ENCODE results near the gene STXBP1. TPM values are rescaled to one million over a fixed set of nuclear protein-coding genes. Genes with fewer than 3 reads are reported as not detected.
"Not testable (repeated sequence)": the region's sequence is repeated elsewhere in the genome, so short reads cannot be mapped to it uniquely, and the experiment has no call there.

Gene STXBP1
- total RNA-seq, 2 experiments from 2014 or later = 12.1 to 17.7 TPM

- Mint-ChIP-seq H3K4me1 (peaks cover 22% of the 10 kb centered on the region), H3K4me3 (no peak overlapping the region), H3K9me3 (no peaks in the 10 kb centered on the region), H3K36me3 (ENCODE audit: low read depth) (no peaks in the 10 kb centered on the region), H3K27me3 (peaks cover 30% of the 10 kb centered on the region), H3K27ac (no peak overlapping the region)
- DNase-seq = no peak
- ChIA-PET CTCF (no interaction called here), POLR2A (no interaction called here)
These were observed 6.0 kb upstream of the STXBP1 start for GRCh38 chr9:127606043-127606442.

GRCh38 chr9:127608104-127608966 is 3.7 kb upstream of the STXBP1 start:
- ChIA-PET CTCF (interaction anchor here (0.6 to 2.2 kb wide), 6 partner anchors 9 to 276 kb away, joined by 3 to 12 read pairs (median 3); partner anchors contain the start of gene TOR2A), POLR2A (interaction anchor here (0.7 kb wide), 1 partner anchor 158 kb away, joined by 3 read pairs; no protein-coding TSS in a partner anchor)
- Mint-ChIP-seq H3K4me1 (peaks cover 31% of the 10 kb centered on the region), H3K4me3 (peak overlapping the region; percentile 74), H3K27ac (peak overlapping the region; percentile 54), H3K9me3 (no peaks in the 10 kb centered on the region), H3K27me3 (peaks cover 36% of the 10 kb centered on the region), H3K36me3 (ENCODE audit: low read depth) (no peaks in the 10 kb centered on the region)
- peak; percentile 71 for DNase-seq

- peak overlapping the region; percentile 58 for H3K27ac Mint-ChIP-seq
- H3K4me3 Mint-ChIP-seq = peak overlapping the region; percentile 85
- DNase-seq = no peak
- no peaks in the 10 kb centered on the region for H3K9me3 Mint-ChIP-seq
- ChIA-PET POLR2A (no interaction called here), CTCF (interaction anchor here (0.9 to 1.3 kb wide), 4 partner anchors 9 to 123 kb away, joined by 3 to 4 read pairs (median 4); partner anchors contain the start of gene TOR2A)
- H3K4me1 Mint-ChIP-seq = peaks cover 38% of the 10 kb centered on the region
- H3K36me3 Mint-ChIP-seq (ENCODE audit: low read depth) = no peaks in the 10 kb centered on the region
- H3K27me3 Mint-ChIP-seq = peaks cover 56% of the 10 kb centered on the region
These were observed 526 bp upstream of the STXBP1 start for GRCh38 chr9:127611603-127611898.

GRCh38 chr9:127612939-127613582 is 984 bp downstream of the STXBP1 start:
- Mint-ChIP-seq H3K36me3 (ENCODE audit: low read depth) (no peaks in the 10 kb centered on the region), H3K9me3 (no peaks in the 10 kb centered on the region), H3K4me1 (peaks cover 32% of the 10 kb centered on the region), H3K27me3 (peaks cover 51% of the 10 kb centered on the region), H3K4me3 (peak overlapping the region; percentile 74), H3K27ac (no peak overlapping the region)
- DNase-seq = peak; percentile 52
- CTCF ChIA-PET = interaction anchor here (0.8 to 0.9 kb wide), 3 partner anchors 11 to 100 kb away, joined by 3 to 4 read pairs (median 3); no protein-coding TSS in a partner anchor
- POLR2A ChIA-PET = no interaction called here

- POLR2A ChIA-PET = no interaction called here
- Mint-ChIP-seq H3K4me1 (peaks cover 28% of the 10 kb centered on the region), H3K36me3 (ENCODE audit: low read depth) (no peaks in the 10 kb centered on the region), H3K27me3 (peaks cover 52% of the 10 kb centered on the region), H3K27ac (no peak overlapping the region), H3K4me3 (peak overlapping the region; percentile 74), H3K9me3 (no peaks in the 10 kb centered on the region)
- CTCF ChIA-PET = interaction anchor here (0.8 to 0.9 kb wide), 3 partner anchors 11 to 101 kb away, joined by 3 to 4 read pairs (median 3); no protein-coding TSS in a partner anchor
- no peak for DNase-seq
These were observed 1.5 kb downstream of the STXBP1 start for GRCh38 chr9:127613583-127613954.

GRCh38 chr9:127614961-127615360 is 2.9 kb downstream of the STXBP1 start:
- Mint-ChIP-seq H3K27me3 (peaks cover 42% of the 10 kb centered on the region), H3K4me1 (peaks cover 20% of the 10 kb centered on the region), H3K9me3 (no peaks in the 10 kb centered on the region), H3K4me3 (no peak overlapping the region), H3K27ac (no peak overlapping the region), H3K36me3 (ENCODE audit: low read depth) (no peaks in the 10 kb centered on the region)
- CTCF ChIA-PET = no interaction called here
- no peak for DNase-seq
- POLR2A ChIA-PET = no interaction called here

- H3K36me3 Mint-ChIP-seq (ENCODE audit: low read depth); H3K9me3 Mint-ChIP-seq; H3K4me3 Mint-ChIP-seq; DNase-seq; POLR2A ChIA-PET; H3K4me1 Mint-ChIP-seq; H3K27ac Mint-ChIP-seq: not testable (repeated sequence)
- CTCF ChIA-PET = interaction anchor here (0.8 kb wide), 1 partner anchor 248 kb away, joined by 3 read pairs; no protein-coding TSS in a partner anchor
- peaks cover 11% of the 10 kb centered on the region for H3K27me3 Mint-ChIP-seq
These were observed 9.4 kb downstream of the STXBP1 start for GRCh38 chr9:127621339-127621970.

GRCh38 chr9:127626752-127627493 is 14.8 kb downstream of the STXBP1 start:
- ChIA-PET CTCF (no interaction called here), POLR2A (no interaction called here)
- no peak overlapping the region for H3K4me3 Mint-ChIP-seq
- peaks cover 14% of the 10 kb centered on the region for H3K27me3 Mint-ChIP-seq
- H3K36me3 Mint-ChIP-seq (ENCODE audit: low read depth) = no peaks in the 10 kb centered on the region
- no peak for DNase-seq
- H3K27ac Mint-ChIP-seq = no peak overlapping the region
- H3K4me1 Mint-ChIP-seq = no peaks in the 10 kb centered on the region
- no peaks in the 10 kb centered on the region for H3K9me3 Mint-ChIP-seq

GRCh38 chr9:127627494-127627855 is 15.4 kb downstream of the STXBP1 start:
- CTCF ChIA-PET = no interaction called here
- no peaks in the 10 kb centered on the region for H3K36me3 Mint-ChIP-seq (ENCODE audit: low read depth)
- no peaks in the 10 kb centered on the region for H3K4me1 Mint-ChIP-seq
- H3K27ac Mint-ChIP-seq = no peak overlapping the region
- POLR2A ChIA-PET = no interaction called here
- H3K4me3 Mint-ChIP-seq = no peak overlapping the region
- no peaks in the 10 kb centered on the region for H3K9me3 Mint-ChIP-seq
- no peak for DNase-seq
- peaks cover 14% of the 10 kb centered on the region for H3K27me3 Mint-ChIP-seq

- CTCF ChIA-PET = no interaction called here
- POLR2A ChIA-PET = no interaction called here
- H3K9me3 Mint-ChIP-seq = no peaks in the 10 kb centered on the region
These were observed 16.8 kb downstream of the STXBP1 start for GRCh38 chr9:127628758-127629467.

GRCh38 chr9:127629468-127630081 is 17.5 kb downstream of the STXBP1 start:
- H3K27ac Mint-ChIP-seq = no peak overlapping the region
- ChIA-PET CTCF (interaction anchor here (0.6 kb wide), 1 partner anchor 30 kb away, joined by 3 read pairs; no protein-coding TSS in a partner anchor), POLR2A (no interaction called here)
- no peaks in the 10 kb centered on the region for H3K36me3 Mint-ChIP-seq (ENCODE audit: low read depth)
- H3K27me3 Mint-ChIP-seq = peaks cover 11% of the 10 kb centered on the region
- no peak overlapping the region for H3K4me3 Mint-ChIP-seq
- H3K9me3 Mint-ChIP-seq = no peaks in the 10 kb centered on the region
- no peak for DNase-seq
- H3K4me1 Mint-ChIP-seq = peaks cover 9% of the 10 kb centered on the region

More at GRCh38 chr9:127628758-127629467, 16.8 kb downstream of the STXBP1 start:
- no peak overlapping the region for H3K27ac Mint-ChIP-seq
- H3K27me3 Mint-ChIP-seq = peaks cover 11% of the 10 kb centered on the region
- no peak overlapping the region for H3K4me3 Mint-ChIP-seq
- H3K4me1 Mint-ChIP-seq = peaks cover 3% of the 10 kb centered on the region
- H3K36me3 Mint-ChIP-seq (ENCODE audit: low read depth) = no peaks in the 10 kb centered on the region
- DNase-seq = no peak

All from activated CD4-positive, alpha-beta T cell treated with anti-CD3 and anti-CD28 coated beads, Interleukin-2, amount 10 ng/mL, durations not matched to agents 7 days and 5 days (primary cell).